ENCODE measurements around the gene SRRM1. TPM values are rescaled to one million over a fixed set of nuclear protein-coding genes. Genes with fewer than 3 reads are reported as not detected.

The SRRM1 gene
- total and polyA plus RNA-seq, 4 donors, result 45.5 to 129 (median 76.9) TPM

Small RNA genes lying within 50 kb of the gene (small RNA-seq; reads per million reads assigned to genes)
- not detected for gene RF00019 (ENCODE audit: low replicate concordance)

Other genes starting within 250 kb of the SRRM1 start
- 10 to 100 TPM in 1 of 2 donors, 1 to 10 TPM in 1; 8.1 to 10.9 TPM for gene STPG1, start 229.5 kb upstream of the SRRM1 start, total RNA-seq
- 10 to 100 TPM; 11.0 to 13.1 TPM for gene STPG1, start 229.5 kb upstream of the SRRM1 start, polyA plus RNA-seq (ENCODE audit: insufficient read length in 2 of 2)
- gene NIPAL3, start 227.5 kb upstream of the SRRM1 start, total RNA-seq, result 10 to 100 TPM; 23.9 to 66.8 TPM
- gene NIPAL3, start 227.5 kb upstream of the SRRM1 start, polyA plus RNA-seq (ENCODE audit: insufficient read length in 2 of 2), result 10 to 100 TPM; 24.3 to 26.3 TPM
- gene RCAN3, start 140.5 kb upstream of the SRRM1 start, total RNA-seq, result 10 to 100 TPM in 1 of 2 donors, 1 to 10 TPM in 1; 9.1 to 19.9 TPM
- gene RCAN3, start 140.5 kb upstream of the SRRM1 start, polyA plus RNA-seq (ENCODE audit: insufficient read length in 2 of 2), result 10 to 100 TPM; 10.6 to 12.9 TPM
- gene NCMAP, start 87.2 kb upstream of the SRRM1 start, total RNA-seq, result 10 to 100 TPM in 1 of 2 donors, 1 to 10 TPM in 1; 2.0 to 10.7 TPM
- gene NCMAP, start 87.2 kb upstream of the SRRM1 start, polyA plus RNA-seq (ENCODE audit: insufficient read length in 2 of 2), result under 1 TPM; 0.08 to 0.26 TPM
- 100 to 1,000 TPM; 203 to 245 TPM for gene CLIC4, start 102.1 kb downstream of the SRRM1 start, total RNA-seq
- gene CLIC4, start 102.1 kb downstream of the SRRM1 start, polyA plus RNA-seq (ENCODE audit: insufficient read length in 2 of 2), result 100 to 1,000 TPM in 1 of 2 donors, 10 to 100 TPM in 1; 97.4 to 107 TPM

All from spinal cord (tissue), 4 donors.